WERI-Rb-1 (cell line): Measurements from ENCODE around the gene ZNF155.

Experiments
- DNase-seq: peaks from one replicate; pipeline ENCODE4 v3.0.0-alpha.2; 2020
- H3K27ac ChIP-seq: fragments of 250-450 bp; sonication (Bioruptor Pico); 2 replicates; pipeline ENCODE4 v1.5.1; 2020; ENCODE audit warnings: mild to moderate bottlenecking, moderate library complexity
- H3K27me3 ChIP-seq: fragments of 250-450 bp; sonication (Bioruptor Pico); 2 replicates; pipeline ENCODE4 v1.5.1; 2021; ENCODE audit warnings: mild to moderate bottlenecking, low read depth, moderate library complexity; ENCODE audit not compliant: insufficient read depth, severe bottlenecking
- H3K36me3 ChIP-seq: fragments of 250-450 bp; sonication (Bioruptor Pico); 2 replicates; pipeline ENCODE4 v1.5.1; 2020; ENCODE audit warnings: mild to moderate bottlenecking, moderate library complexity
- H3K4me3 ChIP-seq: 2 replicates; pipeline ENCODE4 v1.5.1; 2011; ENCODE audit warnings: low read depth, mild to moderate bottlenecking, control low read depth, low read length
- H3K9me3 ChIP-seq: fragments of 250-450 bp; sonication (Bioruptor Pico); 2 replicates; pipeline ENCODE4 v1.5.1; 2021; ENCODE audit warnings: mild to moderate bottlenecking, moderate library complexity; ENCODE audit not compliant: severe bottlenecking
- TF ChIP-seq, protein P1 (sequence below): IDR thresholded peaks from 2 replicates; pipeline ENCODE4 v1.5.1; 2011; ENCODE audit warnings: low read depth, mild to moderate bottlenecking, control low read depth, inconsistent platforms, low read length

ZNF155 gene

DNA sequence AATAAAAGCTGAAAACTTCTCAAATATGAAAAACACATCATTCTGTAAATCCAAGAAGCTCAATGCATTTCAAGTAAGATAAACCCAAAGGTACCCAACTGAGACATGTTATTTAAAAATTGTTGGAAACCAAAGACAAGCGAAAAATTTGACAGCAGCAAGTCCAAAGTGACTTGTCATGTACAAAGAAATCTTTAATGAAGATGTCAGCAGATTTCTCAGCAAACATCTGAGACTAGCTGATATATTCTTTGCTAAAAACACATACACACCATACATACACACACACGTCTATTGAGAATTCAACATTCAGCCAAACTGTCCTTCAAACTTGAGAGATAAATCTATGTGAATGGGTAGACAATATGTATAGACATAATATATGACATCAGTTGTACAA is 35.5 kb downstream of the ZNF155 start:
- DNase-seq: no peak
- no peaks in the 10 kb centered on the region for H3K36me3 ChIP-seq
- no peak overlapping the region for H3K4me3 ChIP-seq
- H3K27ac ChIP-seq: no peak overlapping the region
- no peaks in the 10 kb centered on the region for H3K9me3 ChIP-seq
- no peaks in the 10 kb centered on the region for H3K27me3 ChIP-seq
- TF ChIP-seq, protein P1, sequence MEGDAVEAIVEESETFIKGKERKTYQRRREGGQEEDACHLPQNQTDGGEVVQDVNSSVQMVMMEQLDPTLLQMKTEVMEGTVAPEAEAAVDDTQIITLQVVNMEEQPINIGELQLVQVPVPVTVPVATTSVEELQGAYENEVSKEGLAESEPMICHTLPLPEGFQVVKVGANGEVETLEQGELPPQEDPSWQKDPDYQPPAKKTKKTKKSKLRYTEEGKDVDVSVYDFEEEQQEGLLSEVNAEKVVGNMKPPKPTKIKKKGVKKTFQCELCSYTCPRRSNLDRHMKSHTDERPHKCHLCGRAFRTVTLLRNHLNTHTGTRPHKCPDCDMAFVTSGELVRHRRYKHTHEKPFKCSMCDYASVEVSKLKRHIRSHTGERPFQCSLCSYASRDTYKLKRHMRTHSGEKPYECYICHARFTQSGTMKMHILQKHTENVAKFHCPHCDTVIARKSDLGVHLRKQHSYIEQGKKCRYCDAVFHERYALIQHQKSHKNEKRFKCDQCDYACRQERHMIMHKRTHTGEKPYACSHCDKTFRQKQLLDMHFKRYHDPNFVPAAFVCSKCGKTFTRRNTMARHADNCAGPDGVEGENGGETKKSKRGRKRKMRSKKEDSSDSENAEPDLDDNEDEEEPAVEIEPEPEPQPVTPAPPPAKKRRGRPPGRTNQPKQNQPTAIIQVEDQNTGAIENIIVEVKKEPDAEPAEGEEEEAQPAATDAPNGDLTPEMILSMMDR: no peak

- H3K27me3 ChIP-seq: no peaks in the 10 kb centered on the region
- DNase-seq: no peak
- H3K9me3 ChIP-seq: no peaks in the 10 kb centered on the region
- H3K36me3 ChIP-seq: no peaks in the 10 kb centered on the region
- TF ChIP-seq, protein P1: no peak
- no peak overlapping the region for H3K4me3 ChIP-seq
- no peak overlapping the region for H3K27ac ChIP-seq
Measured at GRCh38 chr19:44021221-44021620, 37.2 kb downstream of the ZNF155 start.

DNA sequence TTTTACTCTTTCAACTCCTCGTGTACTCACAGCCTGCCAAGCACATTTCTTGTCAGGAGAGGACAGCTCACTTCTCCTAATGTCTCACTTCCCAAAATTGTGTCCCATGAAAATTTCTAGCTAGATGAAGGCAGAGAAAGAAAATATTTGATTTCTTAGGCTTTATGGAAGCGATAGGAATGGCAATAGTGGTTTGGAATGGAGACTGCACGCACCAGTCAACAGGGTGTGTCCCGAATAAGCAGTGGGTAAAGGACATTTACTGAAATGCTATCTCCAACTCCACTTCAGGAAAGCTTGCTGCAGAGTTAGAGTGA is 40.9 kb downstream of the ZNF155 start:
- TF ChIP-seq, protein P1: no peak
- no peaks in the 10 kb centered on the region for H3K9me3 ChIP-seq
- H3K36me3 ChIP-seq: peaks cover 28% of the 10 kb centered on the region
- DNase-seq: no peak
- H3K27me3 ChIP-seq: no peaks in the 10 kb centered on the region
- peak overlapping the region; percentile 53 for H3K27ac ChIP-seq
- peak overlapping the region; percentile 97 for H3K4me3 ChIP-seq

- Histone ChIP-seq H3K9me3 (no peaks in the 10 kb centered on the region), H3K27me3 (no peaks in the 10 kb centered on the region), H3K27ac (peak within 1 kb of the TSS; percentile 53), H3K36me3 (peaks cover 34% of the 10 kb centered on the region), H3K4me3 (peak within 1 kb of the TSS; percentile 97)
- DNase-seq: peak; percentile 78
- TF ChIP-seq, protein P1: no peak
Measured at GRCh38 chr19:44025217-44025936, 41.4 kb downstream of the ZNF155 start, which contains the start of gene ZNF222. Gene ZNF222 (plus strand): TSS chr19:44025379. CDS start chr19:44025437, 58 bp downstream.

GRCh38 chr19:44026622-44027021 is 42.6 kb downstream of the ZNF155 start:
- no peaks in the 10 kb centered on the region for H3K27me3 ChIP-seq
- H3K4me3 ChIP-seq: no peak overlapping the region
- H3K27ac ChIP-seq: no peak overlapping the region
- no peak for DNase-seq
- TF ChIP-seq, protein P1: no peak
- H3K9me3 ChIP-seq: peaks cover 5% of the 10 kb centered on the region
- H3K36me3 ChIP-seq: peaks cover 46% of the 10 kb centered on the region
